Uterus (tissue), 2 donors: Measurements from ENCODE around the gene GALNT3.

Experiments
- POLR2A ChIP-seq, 2 donors: fragments of 450-650 bp; IDR thresholded peaks; one replicate each; pipeline ENCODE4 v1.6.1; 2016; ENCODE audit warnings: antibody characterized with exemption in 2 of 2, mild to moderate bottlenecking in 1 of 2, moderate library complexity in 1 of 2
- TF ChIP-seq, protein P1 (sequence below), 4 experiments: fragments of 200-600 bp in 2 of 4; fragments of 450-650 bp in 2 of 4; sonication (generic) in 2 of 4; IDR thresholded peaks; one replicate each; pipeline ENCODE4 v1.5.1; 2016 to 2019; ENCODE audit warnings: antibody characterized with exemption in 4 of 4, mild to moderate bottlenecking in 2 of 4, moderate library complexity in 1 of 4

DNA sequence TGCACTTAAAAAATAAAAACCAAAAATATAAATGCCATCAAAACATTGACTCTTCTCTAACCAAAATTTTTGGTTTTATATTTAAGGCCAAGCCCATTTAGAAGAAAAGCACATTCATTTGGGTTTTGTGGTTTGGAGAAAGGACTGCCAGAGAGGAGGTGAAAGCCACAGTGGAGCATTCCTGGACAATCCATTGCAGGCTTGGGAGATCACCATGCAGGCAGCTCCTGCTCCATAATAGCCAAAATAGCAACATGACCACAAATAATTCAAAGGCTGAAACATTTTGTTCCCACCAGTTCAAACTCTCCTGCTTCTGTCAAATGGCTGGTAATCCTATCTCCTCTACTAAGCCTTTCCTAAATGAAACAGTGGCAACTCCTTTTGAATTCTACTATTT, 73.5 kb downstream of the GALNT3 start:
- TF ChIP-seq POLR2A (IDR thresholded peaks at IDR 0.05) = no peak
- TF ChIP-seq, protein P1, sequence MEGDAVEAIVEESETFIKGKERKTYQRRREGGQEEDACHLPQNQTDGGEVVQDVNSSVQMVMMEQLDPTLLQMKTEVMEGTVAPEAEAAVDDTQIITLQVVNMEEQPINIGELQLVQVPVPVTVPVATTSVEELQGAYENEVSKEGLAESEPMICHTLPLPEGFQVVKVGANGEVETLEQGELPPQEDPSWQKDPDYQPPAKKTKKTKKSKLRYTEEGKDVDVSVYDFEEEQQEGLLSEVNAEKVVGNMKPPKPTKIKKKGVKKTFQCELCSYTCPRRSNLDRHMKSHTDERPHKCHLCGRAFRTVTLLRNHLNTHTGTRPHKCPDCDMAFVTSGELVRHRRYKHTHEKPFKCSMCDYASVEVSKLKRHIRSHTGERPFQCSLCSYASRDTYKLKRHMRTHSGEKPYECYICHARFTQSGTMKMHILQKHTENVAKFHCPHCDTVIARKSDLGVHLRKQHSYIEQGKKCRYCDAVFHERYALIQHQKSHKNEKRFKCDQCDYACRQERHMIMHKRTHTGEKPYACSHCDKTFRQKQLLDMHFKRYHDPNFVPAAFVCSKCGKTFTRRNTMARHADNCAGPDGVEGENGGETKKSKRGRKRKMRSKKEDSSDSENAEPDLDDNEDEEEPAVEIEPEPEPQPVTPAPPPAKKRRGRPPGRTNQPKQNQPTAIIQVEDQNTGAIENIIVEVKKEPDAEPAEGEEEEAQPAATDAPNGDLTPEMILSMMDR (IDR thresholded peaks at IDR 0.05) = no peak
